ENCODE measurements around the gene EMC6.
"Not testable (repeated sequence)": the region's sequence is repeated elsewhere in the genome, so short reads cannot be mapped to it uniquely, and the experiment has no call there.

The EMC6 gene

GRCh38 chr17:3681565-3681964 is 13.0 kb downstream of the EMC6 start:
- no peak for DNase-seq (ENCODE audit: low read depth)

- DNase-seq (ENCODE audit: low read depth) = no peak
These were observed 13.4 kb downstream of the EMC6 start for GRCh38 chr17:3682033-3682432.

DNA sequence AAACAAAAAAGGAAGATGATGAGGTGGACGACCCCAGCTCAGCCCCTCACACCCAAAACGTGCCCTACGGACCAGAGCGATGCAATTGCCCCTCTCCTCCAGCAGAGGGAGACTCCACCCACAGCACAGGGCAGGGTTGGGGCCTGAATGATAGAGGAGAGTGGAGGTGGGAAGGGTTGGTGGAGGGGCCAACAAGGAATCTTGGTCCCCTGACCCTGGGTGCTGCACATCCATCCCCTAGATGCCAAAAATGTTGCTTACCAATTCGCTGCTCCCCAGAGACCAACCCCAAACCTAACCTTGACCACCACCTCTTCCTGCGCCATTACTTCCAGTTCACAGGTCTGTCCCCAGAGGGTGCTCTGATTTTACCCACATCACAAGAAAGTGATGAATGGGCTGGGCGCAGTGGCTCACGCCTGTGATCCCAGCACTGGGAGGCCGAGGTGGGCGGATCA is 14.5 kb downstream of the EMC6 start:
- peak; percentile 55 for DNase-seq (ENCODE audit: low read depth)

GRCh38 chr17:3685174-3685573 is 16.6 kb downstream of the EMC6 start:
- no peak for DNase-seq (ENCODE audit: low read depth)

- no peak for DNase-seq (ENCODE audit: low read depth)
These were observed 19.5 kb downstream of the EMC6 start for GRCh38 chr17:3688027-3688553.

GRCh38 chr17:3688852-3689261 is 20.2 kb downstream of the EMC6 start:
- DNase-seq (ENCODE audit: low read depth) = no peak

GRCh38 chr17:3689262-3690093 is 20.9 kb downstream of the EMC6 start:
- no peak for DNase-seq (ENCODE audit: low read depth)

- no peak for DNase-seq (ENCODE audit: low read depth)
These were observed 21.6 kb downstream of the EMC6 start for GRCh38 chr17:3690094-3690715.

DNA sequence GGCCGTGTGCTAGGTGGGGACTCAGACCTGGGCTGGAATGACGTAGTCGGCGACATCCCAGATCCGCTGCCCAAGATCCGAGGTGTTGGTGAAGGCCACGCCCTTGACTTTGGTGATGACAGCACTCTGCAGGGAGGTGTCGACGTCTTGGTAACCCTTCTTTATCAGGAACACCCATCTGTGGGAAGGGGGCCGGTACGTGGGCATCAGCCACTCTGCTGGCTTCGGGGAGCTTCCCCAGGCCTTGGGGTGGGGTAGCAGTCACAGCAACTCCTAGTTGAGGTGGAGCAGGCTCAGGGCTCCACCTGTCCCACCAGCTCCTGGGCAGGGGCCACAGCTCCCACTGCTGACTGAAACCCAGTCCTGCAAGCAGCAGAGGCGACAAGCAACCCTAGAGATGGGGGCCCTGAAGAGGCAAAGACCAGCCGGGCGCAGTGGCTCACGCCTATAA is 23.0 kb downstream of the EMC6 start:
- no peak for DNase-seq (ENCODE audit: low read depth)

GRCh38 chr17:3692346-3692745 is 23.7 kb downstream of the EMC6 start:
- no peak for DNase-seq (ENCODE audit: low read depth)

DNA sequence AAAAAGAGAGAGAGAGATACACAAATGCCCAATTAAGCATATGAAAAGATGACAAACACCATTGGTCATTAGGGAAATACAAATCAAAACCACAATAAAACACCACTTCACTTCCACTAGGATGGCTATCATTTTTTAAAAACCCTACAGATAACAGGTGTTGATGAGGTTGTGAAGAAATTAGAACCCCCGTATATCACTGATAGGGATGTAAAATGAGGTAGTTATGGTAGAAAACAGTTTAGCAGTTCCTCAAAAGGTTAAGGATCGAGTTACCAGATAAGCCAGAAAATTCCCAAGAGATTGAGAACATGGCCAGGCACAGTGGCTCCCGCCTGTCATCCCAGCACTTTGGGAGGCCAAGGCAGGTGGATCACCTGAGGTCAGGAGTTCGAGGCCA is 24.5 kb downstream of the EMC6 start:
- no peak for DNase-seq (ENCODE audit: low read depth)

- DNase-seq (ENCODE audit: low read depth) = no peak
These were observed 25.2 kb downstream of the EMC6 start for GRCh38 chr17:3693829-3694231.

- peak; percentile 62 for DNase-seq (ENCODE audit: low read depth)
These were observed 26.6 kb downstream of the EMC6 start for GRCh38 chr17:3695129-3695722.

DNA sequence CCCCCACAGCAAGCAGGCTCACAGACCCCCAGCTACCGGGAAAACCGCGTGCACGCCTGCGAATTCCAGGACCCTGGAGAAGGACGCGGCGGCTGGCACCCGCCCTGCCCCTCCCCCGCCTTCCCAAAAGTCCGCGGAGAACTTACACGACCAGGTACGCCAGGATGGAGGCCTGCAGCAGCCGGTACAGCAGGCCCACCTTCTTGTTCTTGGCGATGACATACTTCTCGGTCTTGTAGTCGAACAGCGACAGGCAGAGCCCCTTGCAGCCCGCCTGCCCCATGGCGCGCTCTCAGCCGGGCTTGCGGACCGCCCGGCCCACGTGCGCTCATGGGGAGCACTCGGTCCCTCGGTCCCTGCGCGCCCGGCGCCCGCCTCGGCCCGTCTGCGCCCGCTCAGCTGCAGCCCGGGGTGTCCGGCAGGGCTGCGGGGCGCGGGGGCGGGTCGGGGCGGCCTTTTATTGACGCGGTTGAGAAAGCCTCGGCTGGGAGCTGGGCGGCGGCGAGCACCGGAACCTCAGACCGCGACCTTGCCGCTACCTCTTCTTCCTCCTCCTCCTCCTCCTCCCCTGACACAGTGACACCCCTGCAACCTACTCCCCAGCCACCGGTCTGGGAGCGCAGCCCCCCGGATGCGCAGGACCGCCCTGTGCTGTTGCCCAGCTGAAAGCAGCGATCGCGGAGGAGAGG is 27.3 kb downstream of the EMC6 start, which contains the start of gene P2RX5:
TSS of gene P2RX5 (minus strand) at position 433 of the 689 bp plus-strand sequence. CDS start at position 283, 150 bp downstream.
- peak; percentile 30 for DNase-seq (ENCODE audit: low read depth)

GRCh38 chr17:3697103-3697476 is 28.5 kb downstream of the EMC6 start:
- DNase-seq (ENCODE audit: low read depth) = no peak

DNA sequence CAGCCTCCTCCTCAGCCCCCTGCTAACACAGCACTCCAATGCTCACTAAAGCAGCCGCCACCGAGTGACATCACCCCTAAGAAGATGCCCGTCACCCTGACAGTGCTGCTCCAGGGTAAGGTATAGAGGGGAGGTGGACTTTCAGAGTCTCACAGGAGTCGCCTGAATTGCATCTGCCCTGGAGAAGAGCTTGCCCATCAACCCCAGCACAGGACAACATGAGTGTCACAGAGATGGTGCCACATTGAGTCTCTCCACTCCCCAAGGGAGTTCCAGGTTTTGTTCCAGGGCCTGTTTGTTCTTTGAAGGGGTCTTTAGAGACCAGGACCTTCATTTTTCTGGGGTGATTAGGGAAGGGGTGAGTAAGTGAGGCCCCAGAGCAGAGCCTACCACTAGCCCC is 29.5 kb downstream of the EMC6 start:
- DNase-seq (ENCODE audit: low read depth) = no peak

GRCh38 chr17:3699951-3700350 is 31.3 kb downstream of the EMC6 start:
- no peak for DNase-seq (ENCODE audit: low read depth)

DNA sequence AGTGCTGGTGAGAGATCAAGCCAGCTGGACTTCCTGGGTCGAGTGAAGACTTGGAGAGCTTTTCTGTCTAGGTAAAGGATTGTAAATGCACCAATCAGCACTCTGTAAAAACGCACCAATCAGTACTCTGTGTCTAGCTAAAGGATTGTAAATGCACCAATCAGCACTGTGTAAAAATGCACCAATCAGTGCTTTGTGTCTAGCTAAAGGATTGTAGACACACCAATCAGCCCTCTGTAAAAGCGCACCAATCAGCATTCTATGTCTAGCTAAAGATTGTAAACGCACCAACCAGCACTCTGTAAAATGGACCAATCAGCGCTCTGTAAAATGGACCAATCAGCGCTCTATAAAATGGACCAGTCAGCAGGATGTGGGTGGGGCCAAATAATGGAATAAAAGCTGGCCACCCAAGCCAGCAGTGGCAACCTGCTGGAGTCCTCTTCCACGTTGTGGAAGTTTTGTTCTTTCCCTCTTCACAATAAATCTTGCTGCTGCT is 33.5 kb downstream of the EMC6 start:
- DNase-seq (ENCODE audit: low read depth) = not testable (repeated sequence)

DNA sequence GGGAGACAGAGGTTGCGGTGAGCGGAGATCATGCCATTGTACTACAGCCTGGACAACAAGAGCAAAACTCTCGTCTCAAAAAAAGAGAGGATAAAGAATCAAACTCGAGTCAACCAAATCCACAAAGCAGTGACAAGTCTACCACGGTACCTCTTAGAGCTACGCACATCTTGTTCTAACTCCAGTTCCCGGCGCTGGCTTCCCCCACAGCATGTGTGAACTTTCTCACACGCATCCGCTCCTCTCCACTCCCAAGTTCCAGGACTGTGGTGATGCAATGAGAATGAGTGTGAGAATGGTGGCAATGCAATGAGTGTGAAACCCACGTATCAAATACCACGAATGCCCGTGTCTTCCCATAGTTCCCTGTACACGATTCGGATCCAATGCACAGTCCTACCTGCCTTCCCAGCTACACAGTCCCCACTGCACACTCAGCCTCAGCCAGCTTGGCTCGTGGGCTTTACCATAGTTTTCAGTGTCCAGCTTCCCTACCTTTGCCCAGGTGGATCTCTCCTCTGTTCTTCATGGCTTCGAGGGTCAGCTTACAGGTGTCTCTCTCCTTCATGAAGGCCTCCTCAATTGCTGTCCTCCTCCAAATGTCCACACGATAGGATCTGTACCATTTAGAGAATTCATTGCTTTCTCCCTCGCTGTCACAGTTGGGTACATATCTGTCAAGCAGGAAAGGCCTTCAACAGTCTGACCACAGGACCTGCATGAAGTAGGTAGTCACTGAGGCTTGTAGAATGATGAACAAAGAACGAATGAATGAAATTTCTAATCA is 36.5 kb downstream of the EMC6 start:
- DNase-seq (ENCODE audit: low read depth) = no peak

DNA sequence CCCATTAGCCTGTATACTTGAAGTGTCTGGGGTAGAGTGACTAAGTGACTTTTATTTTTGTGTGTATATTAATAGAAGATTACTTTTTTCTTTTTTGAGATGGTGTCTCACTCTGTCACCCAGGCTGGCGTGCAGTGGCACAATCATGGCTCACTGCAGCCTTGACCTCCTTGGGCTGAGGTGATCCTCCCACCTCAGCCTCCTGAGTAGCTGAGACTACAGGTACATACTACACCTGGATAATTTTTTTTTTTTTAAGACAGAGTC is 37.0 kb downstream of the EMC6 start:
- DNase-seq (ENCODE audit: low read depth) = not testable (repeated sequence)

GRCh38 chr17:3708366-3708765 is 39.8 kb downstream of the EMC6 start:
- DNase-seq (ENCODE audit: low read depth) = no peak

Measured in ELR (cell line).